Sigmoid colon (tissue), 4 donors: Measurements from ENCODE around the gene DOCK3.

Experiments
- CTCF ChIP-seq, 4 experiments: fragments of 450-650 bp in 3 of 4; fragments of 200-600 bp in 1 of 4; IDR thresholded peaks; one replicate each; pipeline ENCODE4 v1.5.1; 2016 to 2019; ENCODE audit warnings: antibody characterized with exemption in 4 of 4, mild to moderate bottlenecking in 3 of 4, moderate library complexity in 2 of 4
- EP300 ChIP-seq, 4 donors: sonication (generic); formaldehyde crosslinking; IDR thresholded peaks; one replicate each; pipeline ENCODE4 v1.6.1; 2017; ENCODE audit warnings: antibody characterized with exemption in 4 of 4
- POLR2AphosphoS5 ChIP-seq, 4 donors: sonication (generic); formaldehyde crosslinking; IDR thresholded peaks; one replicate each; pipeline ENCODE4 v1.6.1; 2017; ENCODE audit warnings: antibody characterized with exemption in 4 of 4

GRCh38 chr3:51333021-51333420, 658.3 kb downstream of the DOCK3 start:
- TF ChIP-seq CTCF (IDR thresholded peaks at IDR 0.05) = no peak
- TF ChIP-seq EP300 (IDR thresholded peaks at IDR 0.05) = no peak
- TF ChIP-seq POLR2AphosphoS5 (IDR thresholded peaks at IDR 0.05) = no peak
